Panc1 (cell line): ENCODE measurements around the gene SART1.

Experiments
- CTCF ChIP-seq: fragments of 450-650 bp; IDR thresholded peaks from 2 replicates; pipeline ENCODE4 v1.5.1; 2017; ENCODE audit warnings: mild to moderate bottlenecking
- POLR2AphosphoS5 ChIP-seq: IDR thresholded peaks from 2 replicates; pipeline ENCODE4 v1.6.1; 2012; ENCODE audit warnings: mild to moderate bottlenecking, low read depth, low read length, moderate library complexity

DNA sequence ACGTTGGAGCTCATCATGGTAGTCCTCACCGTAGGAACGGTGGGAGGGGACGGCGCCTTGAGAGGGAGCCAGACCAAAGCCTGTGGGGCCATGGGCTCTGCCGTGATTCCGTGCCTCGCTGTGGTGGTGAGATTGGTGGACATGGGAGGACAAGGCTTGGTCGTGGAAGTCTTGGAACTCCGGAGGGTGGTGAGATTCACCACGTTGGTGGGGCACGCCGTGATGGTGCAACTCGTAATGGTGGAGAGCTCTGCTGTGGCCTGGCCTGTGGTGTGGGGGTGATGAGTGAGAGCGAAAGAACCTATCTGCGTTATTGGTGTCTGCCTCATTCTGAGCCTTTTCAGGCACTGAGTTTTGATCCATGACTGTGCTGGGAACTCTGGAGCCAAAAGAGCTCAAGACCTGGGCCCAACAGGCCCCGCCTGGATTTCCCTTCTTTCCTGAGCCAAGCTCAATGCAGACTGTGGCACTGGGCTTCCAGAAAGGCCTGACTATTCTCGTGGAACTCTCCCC, 64.5 kb downstream of the SART1 start, which contains the start of gene CATSPER1:
- no peak for TF ChIP-seq CTCF
- TF ChIP-seq POLR2AphosphoS5 = no peak
